ENCODE results near the gene PDCD4.

The PDCD4 gene

GRCh38 chr10:110892602-110893288 is 21.0 kb downstream of the PDCD4 start:
- Histone ChIP-seq H3K4me1 (ENCODE audit: low read length) (no peaks in the 10 kb centered on the region), H3K9ac (ENCODE audit: low read length) (no peak overlapping the region), H3K4me3 (ENCODE audit: low read length) (no peak overlapping the region), H3K27me3 (replicated peaks; ENCODE audit: insufficient read depth, low read length) (no peaks in the 10 kb centered on the region), H4K20me1 (ENCODE audit: insufficient read depth, low read length) (no peaks in the 10 kb centered on the region), H3K27ac (ENCODE audit: low read length) (no peak overlapping the region), H3K9me3 (replicated peaks; ENCODE audit: insufficient read depth, low read length) (no peaks in the 10 kb centered on the region), H3F3A (ENCODE audit: insufficient read depth, low read length) (no peaks in the 10 kb centered on the region; the same call in 1 of the 2 replicates), H3K4me2 (ENCODE audit: low read depth, low read length) (no peak overlapping the region), H3K9me2 (replicated peaks; ENCODE audit: insufficient read depth, low read length) (no peaks in the 10 kb centered on the region), H3K79me2 (ENCODE audit: low read length) (no peaks in the 10 kb centered on the region), H2AFZ (ENCODE audit: low read length) (no peak overlapping the region), H3K36me3 (replicated peaks; ENCODE audit: insufficient read depth, low read length) (no peaks in the 10 kb centered on the region; the same call in 1 of the 2 replicates)
- no peak for DNase-seq
- TF ChIP-seq EZH2phosphoT487 (IDR thresholded peaks at IDR 0.05; ENCODE audit: low read length) (no peak), EZH2 (optimal IDR thresholded peaks at IDR 0.05; ENCODE audit: low read depth, low read length) (no peak)
- TF ChIP-seq, protein P1, sequence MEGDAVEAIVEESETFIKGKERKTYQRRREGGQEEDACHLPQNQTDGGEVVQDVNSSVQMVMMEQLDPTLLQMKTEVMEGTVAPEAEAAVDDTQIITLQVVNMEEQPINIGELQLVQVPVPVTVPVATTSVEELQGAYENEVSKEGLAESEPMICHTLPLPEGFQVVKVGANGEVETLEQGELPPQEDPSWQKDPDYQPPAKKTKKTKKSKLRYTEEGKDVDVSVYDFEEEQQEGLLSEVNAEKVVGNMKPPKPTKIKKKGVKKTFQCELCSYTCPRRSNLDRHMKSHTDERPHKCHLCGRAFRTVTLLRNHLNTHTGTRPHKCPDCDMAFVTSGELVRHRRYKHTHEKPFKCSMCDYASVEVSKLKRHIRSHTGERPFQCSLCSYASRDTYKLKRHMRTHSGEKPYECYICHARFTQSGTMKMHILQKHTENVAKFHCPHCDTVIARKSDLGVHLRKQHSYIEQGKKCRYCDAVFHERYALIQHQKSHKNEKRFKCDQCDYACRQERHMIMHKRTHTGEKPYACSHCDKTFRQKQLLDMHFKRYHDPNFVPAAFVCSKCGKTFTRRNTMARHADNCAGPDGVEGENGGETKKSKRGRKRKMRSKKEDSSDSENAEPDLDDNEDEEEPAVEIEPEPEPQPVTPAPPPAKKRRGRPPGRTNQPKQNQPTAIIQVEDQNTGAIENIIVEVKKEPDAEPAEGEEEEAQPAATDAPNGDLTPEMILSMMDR (IDR thresholded peaks at IDR 0.05; ENCODE audit: low read length) = no peak

GRCh38 chr10:110893559-110894179 is 21.9 kb downstream of the PDCD4 start:
- Histone ChIP-seq H3K4me3 (ENCODE audit: low read length) (no peak overlapping the region), H3K4me1 (ENCODE audit: low read length) (no peaks in the 10 kb centered on the region), H3K9ac (ENCODE audit: low read length) (no peak overlapping the region), H3K27ac (ENCODE audit: low read length) (no peak overlapping the region), H3K79me2 (ENCODE audit: low read length) (no peaks in the 10 kb centered on the region), H4K20me1 (ENCODE audit: insufficient read depth, low read length) (no peaks in the 10 kb centered on the region), H3K36me3 (replicated peaks; ENCODE audit: insufficient read depth, low read length) (no peaks in the 10 kb centered on the region; the same call in 1 of the 2 replicates), H3F3A (ENCODE audit: insufficient read depth, low read length) (no peaks in the 10 kb centered on the region; the same call in 1 of the 2 replicates), H2AFZ (ENCODE audit: low read length) (no peak overlapping the region), H3K9me2 (replicated peaks; ENCODE audit: insufficient read depth, low read length) (no peaks in the 10 kb centered on the region), H3K4me2 (ENCODE audit: low read depth, low read length) (no peak overlapping the region), H3K9me3 (replicated peaks; ENCODE audit: insufficient read depth, low read length) (no peaks in the 10 kb centered on the region), H3K27me3 (replicated peaks; ENCODE audit: insufficient read depth, low read length) (no peaks in the 10 kb centered on the region)
- TF ChIP-seq, protein P1 (IDR thresholded peaks at IDR 0.05; ENCODE audit: low read length) = peak; percentile 61
- no peak for TF ChIP-seq EZH2 (optimal IDR thresholded peaks at IDR 0.05; ENCODE audit: low read depth, low read length)
- DNase-seq = peak; percentile 75

DNA sequence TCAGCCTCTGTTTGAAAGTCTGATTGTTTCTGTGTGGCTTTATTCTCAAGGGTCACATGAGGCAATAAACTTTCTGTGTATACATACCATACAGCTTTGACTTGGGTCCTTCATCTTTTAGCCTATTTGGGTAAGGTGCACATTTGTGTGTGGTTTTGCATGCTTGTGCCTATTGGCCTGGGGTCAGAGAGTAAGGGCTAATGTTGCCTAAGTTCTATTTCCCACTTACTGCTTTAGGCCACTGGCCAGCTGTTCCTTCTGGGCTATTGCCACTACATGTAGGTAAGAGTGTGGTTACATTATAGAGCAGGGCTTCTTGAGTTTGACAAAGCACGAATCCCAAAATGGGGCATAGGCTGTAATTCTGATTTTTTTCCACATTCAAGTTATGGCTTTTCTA is 25.5 kb downstream of the PDCD4 start:
- Histone ChIP-seq H3K27me3 (replicated peaks; ENCODE audit: insufficient read depth, low read length) (no peaks in the 10 kb centered on the region), H3K27ac (ENCODE audit: low read length) (no peak overlapping the region), H3K36me3 (replicated peaks; ENCODE audit: insufficient read depth, low read length) (no peaks in the 10 kb centered on the region), H3K4me3 (ENCODE audit: low read length) (no peak overlapping the region), H2AFZ (ENCODE audit: low read length) (no peak overlapping the region), H4K20me1 (ENCODE audit: insufficient read depth, low read length) (no peaks in the 10 kb centered on the region), H3K4me2 (ENCODE audit: low read depth, low read length) (no peak overlapping the region), H3K4me1 (ENCODE audit: low read length) (peaks cover 2% of the 10 kb centered on the region), H3K9me2 (replicated peaks; ENCODE audit: insufficient read depth, low read length) (no peaks in the 10 kb centered on the region), H3K9ac (ENCODE audit: low read length) (no peak overlapping the region), H3K79me2 (ENCODE audit: low read length) (no peaks in the 10 kb centered on the region), H3F3A (ENCODE audit: insufficient read depth, low read length) (no peaks in the 10 kb centered on the region), H3K9me3 (replicated peaks; ENCODE audit: insufficient read depth, low read length) (no peaks in the 10 kb centered on the region)
- DNase-seq = no peak
- TF ChIP-seq EZH2 (optimal IDR thresholded peaks at IDR 0.05; ENCODE audit: low read depth, low read length) (no peak), EZH2phosphoT487 (IDR thresholded peaks at IDR 0.05; ENCODE audit: low read length) (no peak)
- TF ChIP-seq, protein P1 (IDR thresholded peaks at IDR 0.05; ENCODE audit: low read length) = no peak

Data from MM.1S (cell line).